HG03558 (cell line): ENCODE results near the gene HMCN2.

Experiments
- ATAC-seq: cut with Tn5 transposase; IDR thresholded peaks from one replicate; pipeline ENCODE4 v1.9.1; 2021; ENCODE audit warnings: moderate number of reproducible peaks; ENCODE audit not compliant: unreplicated experiment; ENCODE audit errors: extremely low read depth

Gene HMCN2

GRCh38 chr9:130438382-130438981 is 172.9 kb downstream of the HMCN2 start:
- no peak for ATAC-seq

- ATAC-seq: no peak
Measured at GRCh38 chr9:130441031-130441430, 175.5 kb downstream of the HMCN2 start.

DNA sequence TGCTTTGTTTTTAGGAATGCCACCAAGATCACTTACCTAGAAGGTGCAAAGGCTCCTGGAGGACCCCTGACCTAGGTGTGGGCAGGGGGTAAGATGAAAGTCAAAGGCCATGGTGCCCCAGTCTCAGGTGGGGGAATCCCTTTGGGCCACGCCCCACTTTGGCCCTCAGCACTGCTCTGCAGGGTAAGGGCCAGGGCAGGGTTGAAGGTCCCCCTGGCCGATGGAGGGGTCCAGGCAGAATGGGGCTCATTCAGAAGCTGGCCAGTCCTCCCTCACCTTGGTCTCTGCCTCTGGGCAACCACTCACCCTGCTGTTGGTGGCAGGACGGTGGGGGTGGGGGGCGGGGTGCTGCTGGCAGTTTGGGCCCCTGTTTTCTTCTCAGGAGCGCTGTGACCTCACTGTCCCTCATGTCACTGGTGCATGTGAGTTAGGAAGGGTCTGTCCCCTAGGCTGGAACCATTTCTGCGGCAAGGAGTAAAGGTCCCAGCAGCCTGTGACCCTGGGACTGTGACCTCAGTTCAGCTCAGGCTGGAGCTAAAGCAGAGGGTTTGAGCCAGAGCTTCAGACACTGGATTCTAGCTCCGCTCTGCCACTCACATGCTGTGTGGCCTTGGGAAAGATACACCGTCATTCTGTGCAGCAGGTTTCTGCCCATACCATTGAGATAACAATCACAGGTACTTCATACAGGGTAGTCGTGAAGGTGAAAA is 177.3 kb downstream of the HMCN2 start:
- no peak for ATAC-seq

DNA sequence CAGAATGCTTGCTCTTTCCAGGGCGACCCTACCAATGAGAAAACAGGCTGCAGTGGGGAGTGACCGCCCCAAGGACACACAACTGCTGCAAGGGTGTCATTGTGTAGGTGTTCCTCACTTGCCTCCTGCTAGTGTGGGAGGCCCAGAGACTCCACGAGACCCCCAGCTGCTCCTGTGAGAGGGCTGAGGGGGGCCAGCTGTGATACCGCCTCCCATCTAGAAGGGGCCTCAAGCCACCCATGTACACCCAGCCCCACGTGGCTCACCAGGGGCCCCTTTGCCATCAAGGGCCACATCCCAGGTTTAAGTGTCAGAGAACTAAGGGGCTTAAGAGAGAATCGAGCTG is 177.9 kb downstream of the HMCN2 start:
- no peak for ATAC-seq

GRCh38 chr9:130443840-130444492 is 178.4 kb downstream of the HMCN2 start:
- no peak for ATAC-seq

DNA sequence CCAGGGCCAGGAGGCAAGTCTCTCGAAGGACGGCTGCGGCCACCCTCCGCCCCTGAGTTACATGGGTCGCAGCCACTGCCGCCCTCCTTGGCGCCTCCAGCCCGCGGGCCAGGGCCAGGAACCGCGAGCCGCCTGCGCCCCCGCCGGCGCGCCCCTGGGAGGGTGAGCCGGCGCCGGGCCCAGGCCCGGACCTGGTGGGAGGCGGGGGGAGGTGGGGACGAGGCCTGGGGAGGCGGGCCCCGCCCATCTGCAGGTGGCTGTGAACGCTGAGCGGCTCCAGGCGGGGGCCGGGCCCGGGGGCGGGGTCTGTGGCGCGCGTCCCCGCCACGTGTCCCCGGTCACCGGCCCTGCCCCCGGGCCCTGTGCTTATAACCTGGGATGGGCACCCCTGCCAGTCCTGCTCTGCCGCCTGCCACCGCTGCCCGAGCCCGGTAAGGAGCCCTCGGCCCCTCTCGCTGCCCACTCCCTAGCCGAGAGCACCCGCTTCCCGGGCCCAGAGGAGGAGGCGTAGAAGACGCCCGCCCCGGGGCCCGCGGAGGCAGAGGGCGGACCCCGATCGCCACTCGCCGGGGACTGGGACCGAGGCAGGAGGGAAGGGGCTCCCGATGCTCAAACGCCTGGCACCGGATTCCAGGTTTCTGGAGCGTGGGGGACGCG is 179.1 kb downstream of the HMCN2 start, which contains the start of gene ASS1:
ASS1 (plus strand) TSS at position 397 of the 657 bp plus-strand sequence. CDS start 7,268 bp downstream, outside the sequence.
- ATAC-seq: no peak

DNA sequence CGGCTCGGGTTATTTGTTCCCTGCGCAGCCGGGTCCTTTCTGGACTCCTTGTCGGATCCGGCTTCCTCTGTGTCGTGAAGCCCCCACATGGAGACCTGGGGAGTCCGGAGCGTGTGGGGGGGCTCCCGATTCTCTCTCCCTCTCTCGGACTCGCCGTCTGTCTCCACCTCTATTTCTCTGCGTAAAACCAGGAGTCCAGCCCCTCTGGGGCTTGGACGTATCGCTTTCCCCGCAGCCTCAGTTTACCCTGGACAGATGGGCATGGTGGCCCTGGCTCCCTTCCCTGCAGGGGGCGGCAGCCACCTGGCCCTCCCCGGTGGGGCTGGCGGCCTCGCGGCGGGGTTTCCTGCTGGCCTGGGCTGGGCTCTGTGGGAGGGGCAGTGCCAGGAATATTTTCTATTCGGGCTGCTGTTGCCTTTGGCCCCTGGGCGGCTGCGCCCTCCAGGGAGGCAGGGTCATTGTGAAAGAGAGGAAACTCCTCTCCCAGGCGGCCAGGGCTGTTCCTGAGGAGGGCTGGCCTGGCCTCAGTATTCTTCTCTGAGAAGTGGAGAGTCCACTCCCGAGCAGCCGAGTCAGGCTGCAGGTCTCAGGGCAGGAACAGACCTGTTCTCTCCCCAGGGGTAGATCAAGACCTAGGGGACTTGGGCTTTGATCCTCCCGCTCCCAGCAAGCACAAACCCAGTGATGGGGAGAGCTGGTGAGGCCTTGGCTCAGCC is 179.9 kb downstream of the HMCN2 start:
- no peak for ATAC-seq

DNA sequence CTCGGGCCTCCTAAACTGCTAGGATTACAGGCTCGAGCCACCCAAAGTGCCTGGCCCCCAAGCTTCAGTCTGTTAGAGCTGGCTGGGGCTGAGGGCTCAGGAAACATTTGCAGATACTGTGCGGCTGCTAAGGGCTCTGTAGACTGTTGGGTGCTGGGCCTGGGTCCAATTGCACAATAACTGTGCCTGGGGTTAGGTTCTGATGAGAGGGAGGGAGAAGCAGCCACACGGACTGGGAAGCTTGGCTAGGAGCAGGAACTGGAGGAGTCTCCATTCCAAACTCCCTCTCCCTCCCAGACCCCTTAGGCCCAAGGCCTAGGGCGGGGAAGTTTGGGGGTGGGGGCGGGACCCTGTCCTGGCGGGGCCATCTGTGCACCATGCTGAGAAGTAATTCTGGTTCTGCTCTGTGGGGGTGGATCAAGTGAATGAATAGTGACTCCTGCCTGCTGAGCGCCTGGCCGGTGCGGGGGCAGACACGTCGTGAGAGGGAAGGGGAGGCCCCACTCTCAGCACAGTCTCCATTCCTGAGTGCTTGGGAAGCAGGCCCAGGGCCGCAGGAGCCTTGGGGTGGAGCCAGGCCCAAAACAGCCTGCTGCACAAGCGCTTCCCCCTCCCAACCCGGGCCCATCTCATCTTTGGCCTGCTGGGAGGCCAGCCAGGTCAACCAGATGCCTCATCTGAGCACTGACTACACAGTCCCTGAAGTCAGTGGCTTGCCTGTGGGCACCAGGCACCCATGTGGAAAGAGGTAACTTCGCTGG is 180.7 kb downstream of the HMCN2 start:
- ATAC-seq: no peak

GRCh38 chr9:130447193-130447816 is 181.7 kb downstream of the HMCN2 start:
- no peak for ATAC-seq

GRCh38 chr9:130448035-130448624 is 182.6 kb downstream of the HMCN2 start:
- ATAC-seq: no peak

GRCh38 chr9:130448771-130449603 is 183.4 kb downstream of the HMCN2 start:
- no peak for ATAC-seq

- ATAC-seq: no peak
Measured at GRCh38 chr9:130450344-130451003, 184.9 kb downstream of the HMCN2 start.

- no peak for ATAC-seq
Measured at GRCh38 chr9:130451004-130451390, 185.4 kb downstream of the HMCN2 start.

GRCh38 chr9:130451509-130452388 is 186.2 kb downstream of the HMCN2 start:
- ATAC-seq: no peak

GRCh38 chr9:130452835-130453234 is 187.3 kb downstream of the HMCN2 start:
- no peak for ATAC-seq

DNA sequence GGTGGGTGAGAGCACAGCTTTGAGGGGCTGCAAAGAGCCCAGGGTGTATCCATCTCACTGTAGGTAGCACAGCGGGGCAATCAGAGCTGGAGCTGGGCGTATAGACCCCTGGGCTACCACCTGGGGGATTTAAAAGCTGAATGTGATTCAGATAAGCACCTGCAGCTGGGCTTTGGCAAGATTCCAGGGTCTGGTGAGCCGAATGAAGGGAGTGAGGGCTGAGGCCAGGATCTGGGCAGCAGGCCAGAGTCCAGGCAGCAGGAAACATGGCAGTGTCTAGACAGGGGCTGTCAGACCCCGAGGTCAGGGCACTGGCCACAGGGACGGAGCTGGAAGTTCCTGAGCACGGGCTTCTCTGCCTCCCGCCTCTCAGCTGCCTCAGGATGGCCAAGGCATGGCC is 187.9 kb downstream of the HMCN2 start:
- ATAC-seq: no peak
